Heart right ventricle (tissue), 16 donors: Measurements from ENCODE around the gene UPF2. TPM values are rescaled to one million over a fixed set of nuclear protein-coding genes. Genes with fewer than 3 reads are reported as not detected.

Experiments
- ATAC-seq, 8 donors: fragments of 200-7000 bp; cut with Tn5 transposase; one replicate each; pipeline ENCODE4 v1.9.1; 2020; ENCODE audit warnings: mild to moderate bottlenecking in 8 of 8, moderate library complexity in 8 of 8, moderate number of reproducible peaks in 1 of 8
- DNase-seq, 2 donors: peaks; one replicate each; pipeline ENCODE4 v3.0.0-alpha.2; 2020
- H3K27ac ChIP-seq, 10 donors: fragments of 200-600 bp; sonication (generic) in 2 of 10; one replicate each; pipeline versions ENCODE4 v1.5.0 to v1.8.0; 2020 to 2022; ENCODE audit warnings: mild to moderate bottlenecking in 3 of 10
- H3K27me3 ChIP-seq, 7 donors: fragments of 200-600 bp; one replicate each; pipeline ENCODE4 v1.8.0; 2021 to 2022; ENCODE audit warnings: mild to moderate bottlenecking in 2 of 7
- H3K36me3 ChIP-seq, 9 donors: fragments of 200-600 bp; sonication (generic) in 1 of 9; one replicate each; pipeline versions ENCODE4 v1.5.0 to v1.8.0; 2020 to 2022; ENCODE audit warnings: mild to moderate bottlenecking in 2 of 9
- H3K4me1 ChIP-seq, 9 donors: fragments of 200-600 bp; sonication (generic) in 1 of 9; one replicate each; pipeline versions ENCODE4 v1.5.0 to v1.8.0; 2020 to 2022; ENCODE audit warnings: mild to moderate bottlenecking in 4 of 9
- H3K4me3 ChIP-seq, 10 donors: fragments of 200-600 bp; sonication (generic) in 2 of 10; one replicate each; pipeline versions ENCODE4 v1.5.0 to v1.8.0; 2020 to 2022; ENCODE audit warnings: mild to moderate bottlenecking in 7 of 10, moderate library complexity in 2 of 10
- H3K9me3 ChIP-seq, 11 donors: fragments of 200-600 bp in 10 of 11; sonication (generic) in 2 of 11; one replicate each; pipeline versions ENCODE4 v1.5.0 to v1.8.0; 2013 to 2022; ENCODE audit warnings: mild to moderate bottlenecking in 2 of 11, control low read depth in 1 of 11, moderate library complexity in 1 of 11
- CTCF ChIP-seq, 9 donors: fragments of 200-600 bp; sonication (generic) in 2 of 9; IDR thresholded peaks; one replicate each; pipeline versions ENCODE4 v1.5.0 to v1.8.0; 2021 to 2022; ENCODE audit warnings: antibody characterized with exemption in 9 of 9, mild to moderate bottlenecking in 5 of 9, moderate library complexity in 1 of 9
- WGBS, 2 donors: extraction: QIAGEN DNeasy Blood & Tissue Kit; methylation state at CpG; one replicate each; pipeline ENCODE4 v1.1.7; 2013; ENCODE audit warnings: inconsistent platforms in 1 of 2; 5-methylcytosine and 5-hydroxymethylcytosine counted together
- intact Hi-C, 10 donors: fragments of 100-400 bp; cut with DNase I; formaldehyde crosslinking; loops; one replicate each; pipeline versions ENCODE4 v1.11.1 to v1.14.2; 2022
- polyA plus RNA-seq, 2 donors: library from polyadenylated mRNA; stranded (reverse); fragments of 200-250 nt; gene quantifications; one replicate each; pipeline ENCODE4 v1.2.3, GENCODE V29; 2013
- total RNA-seq, 10 donors: library from RNA; stranded (reverse); fragmentation: NEBNext Ultra II Directional in 3 of 10; extraction: Animal tissue kit (Norgen Biotek cat#: 25700) in 3 of 10; gene quantifications; one replicate each; pipeline versions ENCODE4 v1.2.1 to v1.2.4, GENCODE V29; 2021 to 2023
- donor health status: Arrhythmogenic right ventricular cardiomyopathy.
- donor health status: ischemic (EF 13 %, LVEDD 7.1; RV severe dilation, severe dysfunction).
- donor health status: healthy with polysubstance abuse.
- donor health status: DM: no; HTN: yes; CAD: no.
- donor health status: DM: no; HTN: no; CAD: no.
- donor health status: ischemic (EF 25% LVEDD 6.9; RV normal size, moderate dysfunction).
- donor health status: ischemic (EF 25% LVEDD 5.7; RV mildly dilated, moderate dysfunction).
- donor health status: healthy.
- donor health status: DM: yes; HTN: yes; CAD: no.
- donor health status: Ischemic cardiomyopathy.
- donor health status: ischemic (EF 35%, LVEDD 5.7; RV mildly dilated, moderate dysfunction).
- donor health status: nonischemic (EF 11% LVEDD 7.7; RV severe dilation, severe dysfunction).
- donor health status: DM: yes; HTN: yes; CAD: no.
- donor health status: PGD.
- donor health status: ischemic (EF 29% LVEDD 5.4; RV normal size, mild dysfunction).
- donor health status: nonischemic (EF 23%, LVEDD 6.1; RV moderate dilation, normal function).

UPF2 gene
- total and polyA plus RNA-seq, 12 donors, result 7.9 to 20.2 (median 15.3) TPM

DNA sequence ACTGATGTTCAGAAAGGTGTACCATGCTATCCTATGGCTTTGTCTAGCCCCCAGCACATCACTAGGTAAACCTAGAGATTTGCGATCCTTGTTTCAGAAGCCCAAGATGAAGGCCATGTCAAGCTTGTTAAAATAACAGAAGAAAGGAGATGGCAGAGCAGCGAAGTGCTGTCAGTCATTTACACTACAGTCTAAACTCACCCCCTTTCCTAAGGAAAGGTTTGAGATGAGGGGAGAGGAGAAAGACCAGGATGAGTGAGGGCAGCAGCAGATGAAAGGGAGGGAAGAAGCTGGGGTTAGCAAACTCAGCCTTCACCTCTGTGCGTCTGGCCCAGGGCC lies 144.6 kb downstream of the UPF2 start:
- WGBS, 2 donors, result 73 to 83% methylated on average over 3 of the region's 3 CpGs
- Histone ChIP-seq H3K27me3 (peaks cover 0 to 25% (median 5%) of the 10 kb centered on the region in 7 donors), H3K36me3 (no peaks in the 10 kb centered on the region), H3K4me1 (no peaks in the 10 kb centered on the region), H3K27ac (no peak overlapping the region), H3K9me3 (no peaks in the 10 kb centered on the region), H3K4me3 (no peak overlapping the region)
- intact Hi-C loops, result no loop called here
- no peak for DNase-seq
- no peak for ATAC-seq
- no peak for TF ChIP-seq CTCF (IDR thresholded peaks at IDR 0.05)

- H3K4me3 ChIP-seq, result no peak overlapping the region
- H3K9me3 ChIP-seq, result no peaks in the 10 kb centered on the region
- WGBS, 2 donors, result 85 to 93% methylated on average over 5 of the region's 5 CpGs
- H3K27me3 ChIP-seq, result peaks cover 0 to 17% (median 5%) of the 10 kb centered on the region in 7 donors
- H3K4me1 ChIP-seq, result no peaks in the 10 kb centered on the region
- TF ChIP-seq CTCF (IDR thresholded peaks at IDR 0.05), result no peak
- no peak overlapping the region for H3K27ac ChIP-seq
- intact Hi-C loops, result no loop called here
- ATAC-seq, result no peak
- no peak for DNase-seq
- H3K36me3 ChIP-seq, result no peaks in the 10 kb centered on the region
Observed at GRCh38 chr10:11896549-11897200, 145.9 kb downstream of the UPF2 start.

- Histone ChIP-seq H3K4me1 (no peaks in the 10 kb centered on the region), H3K27ac (no peak overlapping the region), H3K36me3 (no peaks in the 10 kb centered on the region), H3K4me3 (no peak overlapping the region), H3K27me3 (peaks cover 0 to 6% (median 0%) of the 10 kb centered on the region in 7 donors), H3K9me3 (no peaks in the 10 kb centered on the region)
- ATAC-seq (no peak), DNase-seq (no peak)
- no peak for TF ChIP-seq CTCF (IDR thresholded peaks at IDR 0.05)
- WGBS, 2 donors, result 87 to 89% methylated on average over 5 of the region's 5 CpGs
- intact Hi-C loops, result no loop called here
Observed at GRCh38 chr10:11895598-11895997, 147.0 kb downstream of the UPF2 start.

DNA sequence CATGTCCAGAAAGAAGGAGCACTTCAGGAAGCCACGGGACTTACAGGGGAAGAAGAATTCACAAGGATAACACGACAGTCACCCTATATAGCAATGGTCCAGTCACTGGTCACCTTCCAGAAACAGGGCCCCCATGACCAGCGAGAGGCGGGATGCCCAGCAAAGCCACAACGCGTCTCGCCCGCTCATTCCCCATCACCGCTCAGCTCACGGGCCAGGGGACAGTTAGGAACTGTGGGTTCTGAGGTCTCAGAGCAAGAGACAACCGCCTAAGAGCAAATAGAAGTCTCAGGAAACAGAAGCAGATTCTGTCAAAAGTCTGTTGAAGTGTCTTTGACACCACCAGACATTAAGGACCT lies 147.5 kb downstream of the UPF2 start:
- no peak for ATAC-seq

More for the DNA sequence above, 147.5 kb downstream of the UPF2 start:
- no peaks in the 10 kb centered on the region for H3K9me3 ChIP-seq
- no peak for TF ChIP-seq CTCF (IDR thresholded peaks at IDR 0.05)
- 95 to 96% methylated on average over 11 of the region's 11 CpGs for WGBS, 2 donors
- no peaks in the 10 kb centered on the region for H3K36me3 ChIP-seq
- peaks cover 0 to under 1% (median 0%) of the 10 kb centered on the region in 7 donors for H3K27me3 ChIP-seq
- H3K4me3 ChIP-seq, result no peak overlapping the region
- no peak overlapping the region for H3K27ac ChIP-seq
- no peaks in the 10 kb centered on the region for H3K4me1 ChIP-seq
- intact Hi-C loops, result no loop called here
- no peak for DNase-seq
